Thyroid gland (tissue), 4 donors: ENCODE results near the gene ACIN1.

ENCODE experiments used
- CTCF ChIP-seq, 6 experiments: fragments of 200-600 bp in 3 of 6; fragments of 450-650 bp in 3 of 6; sonication (generic) in 3 of 6; IDR thresholded peaks; one replicate each; pipeline ENCODE4 v1.5.1; 2016 to 2019; ENCODE audit warnings: antibody characterized with exemption in 6 of 6, mild to moderate bottlenecking in 2 of 6, inconsistent platforms in 1 of 6, moderate library complexity in 1 of 6
- POLR2A ChIP-seq, 2 donors: fragments of 450-650 bp; IDR thresholded peaks; one replicate each; pipeline ENCODE4 v1.6.1; 2017; ENCODE audit warnings: antibody characterized with exemption in 2 of 2, mild to moderate bottlenecking in 2 of 2, moderate library complexity in 1 of 2

- TF ChIP-seq CTCF (IDR thresholded peaks at IDR 0.05) (no peak), POLR2A (IDR thresholded peaks at IDR 0.05) (no peak)
These were observed 17.0 kb downstream of the ACIN1 start for GRCh38 chr14:23077962-23078361.
